Brain microvascular endothelial cell (primary cell): ENCODE data around the gene SPOCK3.

Source experiments
- DNase-seq: peaks from one replicate; pipeline ENCODE4 v3.0.0-alpha.2; 2020
- H3K27ac ChIP-seq: fragments of 250-450 bp; sonication (Bioruptor Pico); 2 replicates; pipeline ENCODE4 v1.5.1; 2020; ENCODE audit warnings: mild to moderate bottlenecking, moderate library complexity
- H3K27me3 ChIP-seq: fragments of 250-450 bp; sonication (Bioruptor Pico); replicated peaks from 2 replicates; pipeline ENCODE4 v1.5.1; 2020; ENCODE audit warnings: mild to moderate bottlenecking
- H3K36me3 ChIP-seq: fragments of 250-450 bp; sonication (Bioruptor Pico); replicated peaks from 2 replicates; pipeline ENCODE4 v1.5.1; 2020; ENCODE audit warnings: mild to moderate bottlenecking
- H3K4me3 ChIP-seq: 2 replicates; pipeline ENCODE4 v1.5.1; 2011; ENCODE audit warnings: low read depth, mild to moderate bottlenecking, control low read depth, low read length, moderate library complexity
- in situ Hi-C: cut with HindIII; loops from 2 replicates; pipeline ENCODE4 v1.10.0; 2017; ENCODE audit warnings: low sequenced_read_pairs, low pct_ligation_motif_present
- TF ChIP-seq, protein P1 (sequence below): IDR thresholded peaks from 2 replicates; pipeline ENCODE4 v1.5.1; 2011; ENCODE audit warnings: low read depth, mild to moderate bottlenecking, moderate library complexity, low read length, control low read depth, inconsistent platforms; ENCODE audit errors: missing control alignments

The SPOCK3 gene

DNA sequence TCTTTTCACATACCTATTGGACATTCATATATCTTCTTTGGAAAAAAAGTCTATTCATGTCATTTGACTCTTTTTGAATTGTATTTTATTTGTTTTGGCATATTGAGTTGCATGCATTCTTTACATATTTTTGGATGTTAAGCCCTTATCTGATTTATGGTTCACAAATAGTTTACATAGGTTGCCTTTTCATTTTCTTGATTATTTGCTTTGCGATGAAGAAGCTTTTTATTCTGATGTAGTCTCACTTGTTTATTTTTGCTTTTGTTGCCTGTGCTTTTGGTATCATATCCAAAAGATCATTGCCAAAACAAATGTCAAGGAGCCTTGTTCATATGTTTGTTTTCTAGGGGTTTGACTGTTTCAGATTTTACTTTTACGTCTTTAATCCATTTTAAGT is 43.9 kb downstream of the SPOCK3 start:
- no peak for DNase-seq
- in situ Hi-C loops = no loop called here
- H3K4me3 ChIP-seq = no peak overlapping the region
- no peak overlapping the region for H3K27ac ChIP-seq
- TF ChIP-seq, protein P1, sequence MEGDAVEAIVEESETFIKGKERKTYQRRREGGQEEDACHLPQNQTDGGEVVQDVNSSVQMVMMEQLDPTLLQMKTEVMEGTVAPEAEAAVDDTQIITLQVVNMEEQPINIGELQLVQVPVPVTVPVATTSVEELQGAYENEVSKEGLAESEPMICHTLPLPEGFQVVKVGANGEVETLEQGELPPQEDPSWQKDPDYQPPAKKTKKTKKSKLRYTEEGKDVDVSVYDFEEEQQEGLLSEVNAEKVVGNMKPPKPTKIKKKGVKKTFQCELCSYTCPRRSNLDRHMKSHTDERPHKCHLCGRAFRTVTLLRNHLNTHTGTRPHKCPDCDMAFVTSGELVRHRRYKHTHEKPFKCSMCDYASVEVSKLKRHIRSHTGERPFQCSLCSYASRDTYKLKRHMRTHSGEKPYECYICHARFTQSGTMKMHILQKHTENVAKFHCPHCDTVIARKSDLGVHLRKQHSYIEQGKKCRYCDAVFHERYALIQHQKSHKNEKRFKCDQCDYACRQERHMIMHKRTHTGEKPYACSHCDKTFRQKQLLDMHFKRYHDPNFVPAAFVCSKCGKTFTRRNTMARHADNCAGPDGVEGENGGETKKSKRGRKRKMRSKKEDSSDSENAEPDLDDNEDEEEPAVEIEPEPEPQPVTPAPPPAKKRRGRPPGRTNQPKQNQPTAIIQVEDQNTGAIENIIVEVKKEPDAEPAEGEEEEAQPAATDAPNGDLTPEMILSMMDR = no peak
- H3K27me3 ChIP-seq = no peaks in the 10 kb centered on the region
- no peaks in the 10 kb centered on the region for H3K36me3 ChIP-seq

DNA sequence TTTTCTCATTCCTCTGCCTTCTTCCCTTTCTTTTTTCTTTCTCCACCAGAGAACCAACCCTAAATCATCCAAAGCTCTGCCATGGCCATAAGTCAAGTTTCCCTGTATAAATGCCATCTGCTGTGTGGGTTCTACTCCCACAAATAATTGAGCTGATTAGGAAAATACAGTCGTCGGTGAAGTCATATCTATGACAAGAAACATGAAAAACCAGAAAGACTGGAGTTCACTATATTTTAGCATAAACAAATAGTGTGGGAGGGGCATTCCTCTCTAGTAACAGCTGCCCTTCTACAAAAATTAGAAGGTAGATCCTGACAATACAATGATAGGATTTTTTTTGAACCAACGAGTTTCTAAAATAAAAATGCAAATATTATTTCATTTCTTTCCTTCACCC is 48.8 kb downstream of the SPOCK3 start:
- Histone ChIP-seq H3K27ac (no peak overlapping the region), H3K27me3 (no peaks in the 10 kb centered on the region), H3K4me3 (no peak overlapping the region), H3K36me3 (no peaks in the 10 kb centered on the region)
- in situ Hi-C loops = no loop called here
- TF ChIP-seq, protein P1 = no peak
- DNase-seq = no peak

DNA sequence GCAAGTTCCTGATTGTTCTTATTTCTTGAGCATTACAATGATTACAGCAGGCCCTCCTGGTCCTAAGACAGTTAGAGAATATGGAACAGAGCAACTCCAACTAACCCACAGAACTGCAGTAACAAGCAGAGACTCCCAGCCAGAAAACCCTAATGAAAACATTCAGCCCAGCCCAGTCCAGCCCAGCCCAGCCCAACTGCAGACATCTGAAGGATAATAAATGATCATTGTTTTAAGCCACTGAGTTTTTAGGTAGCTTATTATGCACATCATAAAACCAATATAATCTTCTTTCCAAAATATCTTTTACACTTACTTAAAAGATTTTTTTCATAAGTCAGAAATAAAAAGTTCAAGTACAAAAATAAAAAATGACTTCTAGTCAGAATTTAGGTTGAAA is 51.3 kb downstream of the SPOCK3 start:
- in situ Hi-C loops = no loop called here
- Histone ChIP-seq H3K27ac (no peak overlapping the region), H3K27me3 (no peaks in the 10 kb centered on the region), H3K36me3 (no peaks in the 10 kb centered on the region), H3K4me3 (no peak overlapping the region)
- TF ChIP-seq, protein P1 = no peak
- DNase-seq = no peak

DNA sequence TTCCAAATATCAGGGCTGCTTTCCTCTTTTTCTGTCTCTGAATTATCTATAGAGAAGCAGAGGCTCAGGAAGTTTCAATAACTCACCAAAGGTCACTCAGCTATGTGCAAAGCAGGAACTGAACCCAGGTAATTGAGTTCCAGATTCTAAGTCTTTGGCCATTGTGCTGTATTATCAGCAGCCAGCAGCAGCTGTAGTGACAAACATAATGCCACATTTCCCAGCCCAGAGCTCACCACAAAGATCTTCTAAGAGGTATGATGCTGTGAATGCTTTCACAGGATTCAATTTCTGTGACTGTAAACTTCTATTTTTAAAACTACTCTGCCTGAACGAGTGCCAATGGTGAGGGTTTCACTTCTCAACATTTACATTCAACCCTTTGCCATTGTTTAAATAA is 56.4 kb downstream of the SPOCK3 start:
- H3K27me3 ChIP-seq = no peaks in the 10 kb centered on the region
- no peak overlapping the region for H3K4me3 ChIP-seq
- TF ChIP-seq, protein P1 = no peak
- no peaks in the 10 kb centered on the region for H3K36me3 ChIP-seq
- in situ Hi-C loops = no loop called here
- DNase-seq = no peak
- H3K27ac ChIP-seq = no peak overlapping the region

DNA sequence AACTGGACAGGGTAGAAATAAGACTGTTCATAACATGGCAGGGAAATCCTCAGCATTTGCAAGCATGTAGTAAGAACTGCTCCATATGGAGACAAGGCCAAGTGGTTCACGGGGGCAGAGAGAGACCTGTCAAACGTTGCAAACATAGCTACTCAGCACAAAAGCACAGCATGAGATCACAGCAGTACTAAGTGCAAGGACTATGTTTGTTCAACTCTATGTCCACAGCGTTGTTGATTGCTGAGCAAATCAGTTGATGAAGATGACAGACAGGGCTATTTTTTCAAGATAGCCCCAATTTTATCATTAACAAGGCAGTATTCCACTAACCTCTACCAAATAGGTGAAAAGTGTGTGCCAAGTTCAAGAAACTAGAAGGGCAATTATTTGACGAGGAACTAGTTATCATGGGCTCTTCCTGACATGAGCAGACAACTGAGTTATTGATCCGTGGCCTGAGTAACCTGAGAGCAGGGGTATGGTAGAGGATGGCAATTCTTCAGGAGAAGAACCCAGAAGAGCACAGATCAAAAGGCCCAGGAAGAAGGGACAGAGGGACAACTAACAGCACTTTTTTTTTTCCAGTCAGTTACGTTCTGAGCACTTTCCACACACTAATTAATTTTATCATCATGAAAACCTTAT is 57.4 kb downstream of the SPOCK3 start:
- no peak overlapping the region for H3K4me3 ChIP-seq
- DNase-seq = no peak
- TF ChIP-seq, protein P1 = no peak
- no peaks in the 10 kb centered on the region for H3K36me3 ChIP-seq
- H3K27ac ChIP-seq = no peak overlapping the region
- no peaks in the 10 kb centered on the region for H3K27me3 ChIP-seq
- in situ Hi-C loops = no loop called here

DNA sequence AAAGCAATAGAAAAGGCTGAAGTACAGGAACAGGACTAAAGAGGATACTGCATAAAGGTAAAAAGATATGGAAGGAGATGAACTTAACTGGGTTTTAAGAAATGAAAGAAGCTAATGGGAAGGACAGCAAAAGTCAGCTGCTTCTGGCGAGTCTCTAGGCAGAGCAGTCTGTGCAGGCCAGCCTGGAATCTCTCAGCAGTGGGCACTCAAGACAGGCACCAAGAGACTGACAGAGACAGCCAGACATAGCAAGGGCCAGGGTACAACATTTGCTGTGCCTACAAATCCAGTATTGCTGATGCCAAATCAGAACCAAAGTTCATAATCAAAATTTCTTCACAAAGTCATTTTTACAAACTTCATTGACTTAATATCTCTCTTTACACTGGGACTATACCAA is 62.4 kb downstream of the SPOCK3 start:
- DNase-seq = no peak
- in situ Hi-C loops = no loop called here
- H3K27me3 ChIP-seq = no peaks in the 10 kb centered on the region
- TF ChIP-seq, protein P1 = no peak
- H3K4me3 ChIP-seq = no peak overlapping the region
- H3K27ac ChIP-seq = no peak overlapping the region
- H3K36me3 ChIP-seq = no peaks in the 10 kb centered on the region
